ENCODE measurements around the gene SP140L.

DNA sequence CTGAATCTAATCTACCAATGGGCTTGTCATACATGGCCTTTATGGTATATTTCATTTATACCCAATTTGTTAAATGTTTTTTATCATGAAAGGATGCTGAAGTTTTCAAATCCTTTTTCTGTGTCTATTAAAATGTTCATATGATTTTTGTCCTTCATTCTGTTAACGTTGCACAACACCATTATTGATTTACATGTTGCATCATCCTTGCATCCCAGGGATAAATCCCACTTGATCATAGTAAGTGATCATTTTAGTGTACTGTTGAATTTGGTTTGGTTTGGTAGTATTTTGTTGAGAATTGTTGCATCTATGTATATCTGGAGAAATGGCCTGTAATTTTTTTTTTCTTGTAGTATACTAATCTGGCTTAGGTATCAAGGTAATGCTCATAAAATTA lies 98.4 kb downstream of the SP140L start:
- no peak for TF ChIP-seq POLR2A (IDR thresholded peaks at IDR 0.05)
- TF ChIP-seq, protein P1, sequence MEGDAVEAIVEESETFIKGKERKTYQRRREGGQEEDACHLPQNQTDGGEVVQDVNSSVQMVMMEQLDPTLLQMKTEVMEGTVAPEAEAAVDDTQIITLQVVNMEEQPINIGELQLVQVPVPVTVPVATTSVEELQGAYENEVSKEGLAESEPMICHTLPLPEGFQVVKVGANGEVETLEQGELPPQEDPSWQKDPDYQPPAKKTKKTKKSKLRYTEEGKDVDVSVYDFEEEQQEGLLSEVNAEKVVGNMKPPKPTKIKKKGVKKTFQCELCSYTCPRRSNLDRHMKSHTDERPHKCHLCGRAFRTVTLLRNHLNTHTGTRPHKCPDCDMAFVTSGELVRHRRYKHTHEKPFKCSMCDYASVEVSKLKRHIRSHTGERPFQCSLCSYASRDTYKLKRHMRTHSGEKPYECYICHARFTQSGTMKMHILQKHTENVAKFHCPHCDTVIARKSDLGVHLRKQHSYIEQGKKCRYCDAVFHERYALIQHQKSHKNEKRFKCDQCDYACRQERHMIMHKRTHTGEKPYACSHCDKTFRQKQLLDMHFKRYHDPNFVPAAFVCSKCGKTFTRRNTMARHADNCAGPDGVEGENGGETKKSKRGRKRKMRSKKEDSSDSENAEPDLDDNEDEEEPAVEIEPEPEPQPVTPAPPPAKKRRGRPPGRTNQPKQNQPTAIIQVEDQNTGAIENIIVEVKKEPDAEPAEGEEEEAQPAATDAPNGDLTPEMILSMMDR (IDR thresholded peaks at IDR 0.05): no peak
- no peak for TF ChIP-seq EP300 (IDR thresholded peaks at IDR 0.05)

All from ovary (tissue), 3 donors.